Gastroesophageal sphincter (tissue), 4 donors: ENCODE data around the gene RPTOR. TPM values are rescaled to one million over a fixed set of nuclear protein-coding genes. Genes with fewer than 3 reads are reported as not detected.

Experiments used
- ATAC-seq: fragments of 150-250 bp; one replicate; pipeline ENCODE4 v1.9.1; 2016; ENCODE audit warnings: mild to moderate bottlenecking, moderate library complexity
- H3K27ac ChIP-seq, 4 donors: fragments of 200-600 bp; sonication (generic) in 3 of 4; 1 replicate in 3 of 4; 2 replicates in 1 of 4; pipeline ENCODE4 v1.5.1; 2016 to 2019
- H3K27me3 ChIP-seq: fragments of 200-600 bp; sonication (generic); one replicate; pipeline ENCODE4 v1.5.1; 2019
- H3K36me3 ChIP-seq, 2 donors: fragments of 200-600 bp; sonication (generic); one replicate each; pipeline ENCODE4 v1.5.1; 2019; ENCODE audit warnings: control low read depth in 1 of 2
- H3K4me1 ChIP-seq, 3 donors: fragments of 200-600 bp; sonication (generic); 1 replicate in 2 of 3; 2 replicates in 1 of 3; pipeline ENCODE4 v1.5.1; 2016 to 2019; ENCODE audit warnings: control low read depth in 2 of 3
- H3K4me3 ChIP-seq, 2 donors: fragments of 200-600 bp; sonication (generic); one replicate each; pipeline ENCODE4 v1.5.1; 2019; ENCODE audit warnings: mild to moderate bottlenecking in 1 of 2, moderate library complexity in 1 of 2
- H3K9me3 ChIP-seq, 3 donors: fragments of 200-600 bp; sonication (generic); one replicate each; pipeline ENCODE4 v1.5.1; 2017 to 2019; ENCODE audit warnings: control low read depth in 2 of 3
- CTCF ChIP-seq, 4 experiments: fragments of 200-600 bp in 2 of 4; fragments of 450-650 bp in 2 of 4; sonication (generic) in 1 of 4; IDR thresholded peaks; one replicate each; pipeline ENCODE4 v1.5.1; 2017 to 2019; ENCODE audit warnings: antibody characterized with exemption in 4 of 4, mild to moderate bottlenecking in 2 of 4, moderate library complexity in 2 of 4
- EP300 ChIP-seq: sonication (generic); formaldehyde crosslinking; IDR thresholded peaks from one replicate; pipeline ENCODE4 v1.6.1; 2017; ENCODE audit warnings: antibody characterized with exemption, mild to moderate bottlenecking
- POLR2A ChIP-seq, 2 donors: fragments of 450-650 bp; IDR thresholded peaks; one replicate each; pipeline ENCODE4 v1.6.1; 2017; ENCODE audit warnings: antibody characterized with exemption in 2 of 2, mild to moderate bottlenecking in 2 of 2, moderate library complexity in 1 of 2
- POLR2AphosphoS5 ChIP-seq: sonication (generic); formaldehyde crosslinking; IDR thresholded peaks from one replicate; pipeline ENCODE4 v1.6.1; 2017; ENCODE audit warnings: antibody characterized with exemption
- WGBS, 2 donors: methylation state at CpG; one replicate each; pipeline ENCODE4 v1.1.5; 2018; ENCODE audit warnings: low coverage in 1 of 2; 5-methylcytosine and 5-hydroxymethylcytosine counted together
- total RNA-seq, 4 donors: library from RNA; depleted of rRNA; stranded (reverse); fragments of >200 nt; gene quantifications; one replicate each; pipeline ENCODE4 v1.1.0, GENCODE V29; 2016

The RPTOR gene
- total RNA-seq, 4 donors from 2014 or later, result 25.7 to 56.8 (median 39.7) TPM

GRCh38 chr17:80618304-80618703, 73.7 kb downstream of the RPTOR start:
- H3K27me3 ChIP-seq, result no peaks in the 10 kb centered on the region
- H3K4me3 ChIP-seq, result no peak overlapping the region
- no peak overlapping the region for H3K27ac ChIP-seq
- 78 to 88% methylated on average over 4 of the region's 9 CpGs for WGBS, 2 donors
- no peak for ATAC-seq
- H3K4me1 ChIP-seq, result no peaks in the 10 kb centered on the region
- H3K9me3 ChIP-seq, result no peaks in the 10 kb centered on the region
- TF ChIP-seq POLR2A (IDR thresholded peaks at IDR 0.05) (no peak), POLR2AphosphoS5 (no peak), CTCF (IDR thresholded peaks at IDR 0.05) (no peak), EP300 (no peak)
- H3K36me3 ChIP-seq, result no peaks in the 10 kb centered on the region

GRCh38 chr17:80619535-80620235, 75.0 kb downstream of the RPTOR start:
- no peak for ATAC-seq
- H3K4me3 ChIP-seq, result no peak overlapping the region
- TF ChIP-seq POLR2A (IDR thresholded peaks at IDR 0.05), result no peak
- TF ChIP-seq CTCF (IDR thresholded peaks at IDR 0.05), result no peak
- no peak for TF ChIP-seq POLR2AphosphoS5
- TF ChIP-seq EP300, result no peak
- H3K9me3 ChIP-seq, result no peaks in the 10 kb centered on the region
- 87 to 100% methylated on average over 2 to 7 of the region's 9 CpGs for WGBS, 2 donors
- H3K27me3 ChIP-seq, result no peaks in the 10 kb centered on the region
- H3K27ac ChIP-seq, result no peak overlapping the region
- no peaks in the 10 kb centered on the region for H3K36me3 ChIP-seq
- no peaks in the 10 kb centered on the region for H3K4me1 ChIP-seq

- no peak for ATAC-seq
- WGBS, 2 donors, result 82 to 87% methylated on average over 3 to 13 of the region's 25 CpGs
- Histone ChIP-seq H3K27ac (no peak overlapping the region), H3K36me3 (peaks cover 0 to 11% of the 10 kb centered on the region in 2 donors), H3K4me3 (no peak overlapping the region), H3K4me1 (no peaks in the 10 kb centered on the region), H3K27me3 (no peaks in the 10 kb centered on the region), H3K9me3 (no peaks in the 10 kb centered on the region)
- TF ChIP-seq POLR2A (IDR thresholded peaks at IDR 0.05), result no peak
- TF ChIP-seq CTCF (IDR thresholded peaks at IDR 0.05), result no peak
- no peak for TF ChIP-seq POLR2AphosphoS5
- TF ChIP-seq EP300, result no peak
Observed at GRCh38 chr17:80621335-80621996, 76.8 kb downstream of the RPTOR start.

- WGBS, 2 donors, result 38 to 72% methylated on average over 2 of the region's 3 CpGs
- H3K4me1 ChIP-seq, result no peaks in the 10 kb centered on the region
- no peaks in the 10 kb centered on the region for H3K27me3 ChIP-seq
- H3K36me3 ChIP-seq, result peaks cover 0 to 16% of the 10 kb centered on the region in 2 donors
- ATAC-seq, result no peak
- no peaks in the 10 kb centered on the region for H3K9me3 ChIP-seq
- no peak overlapping the region for H3K27ac ChIP-seq
- H3K4me3 ChIP-seq, result no peak overlapping the region
- TF ChIP-seq POLR2A (IDR thresholded peaks at IDR 0.05), result no peak
Observed at GRCh38 chr17:80621997-80622357, 77.3 kb downstream of the RPTOR start.

GRCh38 chr17:80624864-80625263, 80.2 kb downstream of the RPTOR start:
- Histone ChIP-seq H3K36me3 (peaks cover 0 to 21% of the 10 kb centered on the region in 2 donors), H3K4me3 (no peak overlapping the region), H3K27ac (no peak overlapping the region), H3K9me3 (no peaks in the 10 kb centered on the region), H3K27me3 (no peaks in the 10 kb centered on the region), H3K4me1 (no peaks in the 10 kb centered on the region)
- no peak for TF ChIP-seq POLR2AphosphoS5
- TF ChIP-seq EP300, result no peak
- TF ChIP-seq POLR2A (IDR thresholded peaks at IDR 0.05), result no peak
- TF ChIP-seq CTCF (IDR thresholded peaks at IDR 0.05), result no peak
- WGBS, 2 donors, result 48 to 78% methylated on average over 2 to 4 of the region's 14 CpGs
- ATAC-seq, result no peak
